CD4-positive, alpha-beta T cell treated with Interleukin-2 at 100 ng/mL for 4 hours (primary cell): Measurements from ENCODE around the gene SOCS7.

Experiments
- DNase-seq: peaks from one replicate; pipeline ENCODE4 v3.0.0-alpha.2; 2020; ENCODE audit warnings: low spot score

Gene SOCS7

DNA sequence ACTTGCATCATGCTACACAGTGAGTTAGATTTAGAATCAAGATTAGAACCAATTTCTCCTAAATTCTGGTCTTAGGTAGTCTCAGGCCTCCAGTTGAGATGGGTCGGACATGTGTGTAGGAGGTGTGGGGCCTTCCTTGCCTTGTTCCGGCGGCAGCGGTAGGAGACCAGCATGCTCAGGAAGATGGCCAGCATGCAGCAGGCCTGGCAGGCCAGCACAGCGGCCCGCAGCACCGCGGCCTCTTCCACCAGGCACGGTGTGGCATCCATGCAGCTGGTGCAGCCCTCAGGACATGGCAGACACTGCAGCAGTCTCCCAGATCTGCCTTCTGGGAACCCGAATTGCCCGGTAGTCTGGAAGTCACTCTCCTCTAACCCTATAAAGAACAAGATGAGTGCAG is 14.8 kb upstream of the SOCS7 start:
- no peak for DNase-seq

DNA sequence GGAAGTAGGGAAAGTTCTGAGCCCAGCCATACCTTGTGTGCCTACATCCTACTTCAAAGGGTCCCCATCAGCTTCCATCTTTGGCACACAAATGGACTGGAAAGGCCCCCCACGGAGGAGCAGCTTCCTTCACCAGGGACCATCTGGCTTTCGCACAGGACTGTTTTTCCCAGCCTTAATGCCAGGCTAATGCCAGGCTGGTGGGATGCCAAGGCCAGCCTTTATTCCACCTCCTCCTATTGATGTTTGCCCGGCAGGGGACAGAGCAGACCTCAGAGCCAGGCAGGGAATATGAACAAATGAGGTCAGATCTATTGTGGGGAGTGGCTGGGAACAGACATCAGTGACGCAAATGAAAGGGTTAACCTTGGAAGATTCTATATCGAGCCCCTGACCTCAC is 13.6 kb upstream of the SOCS7 start:
- no peak for DNase-seq

GRCh38 chr17:38338535-38338934 is 13.1 kb upstream of the SOCS7 start:
- DNase-seq, result no peak

DNA sequence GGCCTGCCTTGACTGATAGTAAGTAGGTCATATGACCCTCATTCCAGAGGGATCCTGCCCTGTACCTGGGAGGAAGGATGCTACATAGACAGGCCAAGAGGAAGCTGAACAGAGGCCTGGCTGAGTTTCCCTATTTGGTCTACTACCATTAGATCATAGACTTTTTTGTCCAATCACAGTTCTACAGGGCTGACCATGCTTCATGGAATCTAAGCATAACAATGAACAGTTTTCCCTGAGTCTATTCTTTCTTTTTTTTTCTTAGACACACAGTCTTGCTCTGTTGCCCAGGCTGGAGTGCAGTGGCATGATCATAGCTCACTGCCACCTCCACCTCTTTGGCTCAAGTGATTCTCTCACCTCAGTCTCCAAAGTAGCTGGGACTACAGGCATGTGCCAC is 11.8 kb upstream of the SOCS7 start:
- DNase-seq, result no peak

- no peak for DNase-seq
These were observed 10.5 kb upstream of the SOCS7 start for GRCh38 chr17:38341035-38341721.

DNA sequence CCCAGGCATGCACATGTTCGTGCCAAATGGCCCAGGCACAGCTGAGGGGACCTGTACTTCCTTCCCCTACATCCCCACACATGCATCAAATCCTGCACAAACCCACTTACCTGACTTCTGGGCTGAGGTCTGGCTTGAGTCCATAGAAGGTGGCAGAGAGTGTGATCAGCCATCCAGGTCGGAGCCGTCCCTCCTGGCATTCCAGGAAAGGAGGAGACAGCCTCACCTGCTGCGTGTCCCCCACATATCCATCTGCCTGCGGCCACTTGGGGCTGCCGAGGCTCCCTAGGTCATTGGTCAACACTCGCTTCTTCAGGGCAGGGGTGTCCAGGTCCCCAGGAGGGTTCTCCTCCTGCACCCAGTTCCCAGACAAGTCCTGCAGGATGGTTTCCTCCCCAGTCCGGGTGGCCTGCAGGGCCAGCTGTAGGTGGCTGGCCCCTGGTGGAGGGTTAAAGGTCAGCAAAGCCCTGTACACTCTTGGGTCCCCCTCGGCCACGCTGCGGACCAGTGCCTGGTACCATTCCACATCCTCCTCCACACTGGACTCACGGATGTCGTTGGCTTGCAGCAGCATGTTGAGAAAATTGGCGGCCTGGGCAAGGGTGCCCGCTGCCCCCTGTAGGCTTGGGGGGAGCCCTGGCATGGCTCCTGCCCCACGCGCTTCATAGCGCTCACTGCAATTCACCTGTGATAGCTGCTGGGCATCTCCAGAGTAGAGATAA is 8.6 kb upstream of the SOCS7 start:
- no peak for DNase-seq

- DNase-seq, result no peak
These were observed 7.8 kb upstream of the SOCS7 start, which contains the start of gene GPR179 for GRCh38 chr17:38343608-38344419. TSS of gene GPR179 (minus strand) at chr17:38343956. CDS start at chr17:38343789, 167 bp downstream.

- no peak for DNase-seq
These were observed 7.3 kb upstream of the SOCS7 start for GRCh38 chr17:38344420-38344745.

DNA sequence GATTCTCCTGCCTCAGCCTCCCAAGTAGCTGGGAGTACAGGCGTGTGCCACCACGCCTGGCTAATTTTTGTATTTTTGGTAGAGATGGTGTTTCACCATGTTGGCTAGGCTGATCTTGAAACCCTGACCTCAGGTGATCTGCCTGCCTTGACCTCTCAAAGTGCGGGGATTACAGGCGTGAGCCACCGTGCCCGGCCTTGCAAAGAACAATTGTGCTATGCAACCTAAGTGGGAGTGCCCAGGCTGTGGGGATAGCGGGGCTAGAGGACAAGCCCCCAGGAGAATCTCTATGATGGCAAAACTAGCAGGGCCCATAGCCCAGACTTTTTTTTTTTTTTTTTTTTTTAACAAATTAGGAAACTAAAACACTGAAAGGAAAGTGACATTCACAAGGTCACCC is 5.9 kb upstream of the SOCS7 start:
- DNase-seq, result no peak

- DNase-seq, result peak; percentile 87
These were observed 2.4 kb upstream of the SOCS7 start for GRCh38 chr17:38349097-38349730.

DNA sequence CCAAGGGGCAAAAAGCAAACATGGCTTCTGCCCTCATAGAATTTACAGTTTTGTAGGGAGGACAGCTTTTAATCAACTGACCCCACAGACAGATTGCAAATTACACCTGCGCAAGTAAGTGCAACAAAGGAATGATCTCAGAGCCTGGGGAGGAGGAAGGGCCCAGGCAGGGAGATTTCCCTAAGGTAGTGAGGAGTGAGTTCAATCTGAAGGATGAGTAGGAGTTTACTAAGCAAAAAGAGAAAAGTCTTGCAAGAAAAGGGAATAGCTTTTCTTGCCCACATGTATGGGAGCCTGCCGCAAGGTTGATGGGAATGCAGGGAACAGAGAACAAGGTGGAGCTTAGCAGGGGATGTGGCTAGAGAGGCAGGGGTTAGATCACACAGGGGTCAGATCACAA is 1.6 kb upstream of the SOCS7 start:
- no peak for DNase-seq

GRCh38 chr17:38352245-38353085 is 821 bp downstream of the SOCS7 start:
- no peak for DNase-seq

DNA sequence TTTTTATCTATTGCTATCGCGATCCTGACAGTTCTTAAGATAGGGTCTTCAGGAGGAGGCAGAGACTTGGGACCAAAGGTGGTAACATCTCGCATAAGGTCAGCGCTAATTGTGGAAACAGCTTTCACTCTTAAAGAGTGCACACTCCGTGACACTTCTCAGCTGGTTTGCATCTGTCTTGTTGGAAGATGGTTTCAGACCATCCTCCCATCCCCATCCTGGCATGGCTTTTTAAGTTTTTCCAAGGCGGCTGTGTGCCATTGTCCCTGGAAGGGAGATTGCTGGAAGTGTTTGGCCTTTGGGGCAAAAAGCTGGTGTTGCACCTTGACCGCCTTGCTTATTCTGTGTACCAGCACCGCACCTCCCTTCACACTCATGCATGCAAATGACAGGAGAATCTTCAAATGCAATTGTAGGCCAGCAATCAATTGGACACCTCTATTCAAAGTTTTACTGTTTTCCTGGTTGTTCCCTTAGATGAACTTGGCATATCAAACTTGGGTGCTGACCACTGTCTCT is 1.5 kb downstream of the SOCS7 start:
- no peak for DNase-seq

- no peak for DNase-seq
These were observed 2.0 kb downstream of the SOCS7 start for GRCh38 chr17:38353668-38354067.

DNA sequence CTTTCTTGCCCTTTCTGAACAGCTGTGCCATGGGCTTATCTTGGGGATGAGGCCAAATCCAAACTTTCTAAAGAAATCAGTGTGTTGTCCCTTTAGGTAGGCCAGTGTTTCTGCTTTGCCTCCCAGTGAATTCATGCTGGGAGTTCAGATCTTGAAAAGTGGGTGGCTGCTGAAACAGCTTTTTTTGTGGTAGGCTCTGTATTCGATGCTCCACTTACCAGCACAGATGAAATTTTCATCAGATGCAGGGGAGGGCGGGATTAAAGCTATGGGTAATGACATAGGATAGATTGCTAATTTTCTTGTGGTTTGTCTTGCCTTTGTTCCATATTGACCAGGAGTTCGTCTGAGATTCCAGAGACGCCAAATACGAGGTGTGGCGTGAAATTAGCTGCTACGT is 2.8 kb downstream of the SOCS7 start:
- DNase-seq, result no peak

GRCh38 chr17:38355251-38355650 is 3.6 kb downstream of the SOCS7 start:
- no peak for DNase-seq

GRCh38 chr17:38357486-38358123 is 6.0 kb downstream of the SOCS7 start:
- DNase-seq, result no peak

DNA sequence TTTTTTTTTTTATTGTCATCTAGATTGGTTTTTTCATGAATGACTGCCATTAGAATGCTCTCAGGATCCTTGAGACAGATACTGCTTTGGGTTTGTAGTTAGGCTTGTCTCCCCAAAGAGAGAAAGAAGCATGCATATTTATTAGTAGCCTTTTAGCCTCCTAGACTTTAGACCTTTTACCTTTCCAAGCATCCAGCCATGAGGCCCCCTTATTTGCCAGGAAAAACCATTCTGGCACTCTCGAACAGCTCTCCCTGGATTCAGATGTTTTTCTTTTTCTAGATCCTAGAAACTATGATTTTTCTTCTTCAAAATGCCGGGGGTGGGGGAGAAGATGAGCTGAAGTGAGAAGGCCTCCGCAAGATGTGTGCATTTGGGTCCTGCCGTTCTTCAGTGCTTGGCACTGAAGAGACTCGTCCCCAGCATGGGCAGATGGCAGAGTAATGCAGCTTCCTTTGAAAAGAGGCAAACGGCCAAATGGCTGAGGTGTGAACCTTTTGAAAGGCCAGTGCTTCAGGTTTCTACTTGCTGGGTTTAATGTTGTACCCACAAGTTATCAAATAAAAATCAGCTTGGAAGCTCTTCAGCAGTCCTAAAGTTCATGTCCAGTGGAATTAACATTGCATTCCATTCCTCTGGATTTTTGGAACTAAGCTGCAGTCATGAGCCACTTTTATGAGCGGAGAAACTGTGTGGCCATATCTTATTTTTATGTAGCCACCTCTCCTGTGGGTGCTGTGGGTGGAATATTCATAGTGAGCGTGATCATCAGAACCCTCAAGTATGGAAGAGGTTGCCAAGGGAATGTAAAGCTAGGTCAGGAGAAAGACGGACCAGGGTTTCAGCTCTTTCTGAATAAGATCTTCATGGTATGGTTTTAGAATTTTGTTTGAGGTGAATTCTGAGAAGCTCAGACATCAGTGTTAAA is 7.2 kb downstream of the SOCS7 start:
- no peak for DNase-seq

DNA sequence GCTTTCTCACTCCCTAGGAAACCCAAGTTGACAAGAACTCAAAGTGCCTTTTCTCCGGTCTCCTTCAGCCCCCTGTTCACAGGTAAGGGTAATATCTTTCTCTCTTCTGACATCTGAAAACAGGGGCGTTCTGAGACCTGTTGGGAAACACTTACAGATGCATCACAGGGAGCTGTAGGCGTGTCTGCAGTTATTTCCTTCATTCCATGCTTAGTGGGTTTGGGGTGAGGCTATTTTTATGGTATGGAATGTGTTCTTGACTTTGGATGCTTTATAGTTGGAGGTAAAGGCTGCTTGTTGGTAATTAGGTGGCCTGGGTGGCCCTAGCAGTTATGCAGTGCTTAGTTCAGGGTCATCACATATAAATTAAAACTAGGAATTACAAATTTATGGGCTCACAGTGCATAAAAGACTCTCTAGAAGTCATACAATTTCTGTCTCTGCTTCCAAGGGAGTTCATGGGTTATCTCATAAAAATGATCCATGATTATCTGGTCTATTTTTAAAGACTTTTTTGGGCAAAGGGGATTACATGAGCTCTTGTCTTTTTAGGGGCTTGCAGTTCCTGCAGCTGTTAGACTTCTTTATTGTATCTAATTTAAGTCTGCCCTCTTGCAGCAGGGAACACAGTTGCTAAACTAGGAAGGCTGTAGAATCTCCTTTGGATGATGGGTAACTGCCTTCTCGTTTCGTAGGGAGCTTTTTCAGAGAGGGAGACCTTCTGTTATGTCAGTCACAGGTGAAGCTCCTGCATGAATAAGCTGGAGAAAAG is 10.2 kb downstream of the SOCS7 start:
- no peak for DNase-seq
